ENCODE measurements around the gene CAMK2D.

The CAMK2D gene

GRCh38 chr4:113505044-113505443 lies 256.5 kb downstream of the CAMK2D start:
- no peak for DNase-seq

- DNase-seq, result no peak
Measured at GRCh38 chr4:113504422-113504821, 257.1 kb downstream of the CAMK2D start.

GRCh38 chr4:113503691-113504090 lies 257.8 kb downstream of the CAMK2D start:
- DNase-seq, result no peak

DNA sequence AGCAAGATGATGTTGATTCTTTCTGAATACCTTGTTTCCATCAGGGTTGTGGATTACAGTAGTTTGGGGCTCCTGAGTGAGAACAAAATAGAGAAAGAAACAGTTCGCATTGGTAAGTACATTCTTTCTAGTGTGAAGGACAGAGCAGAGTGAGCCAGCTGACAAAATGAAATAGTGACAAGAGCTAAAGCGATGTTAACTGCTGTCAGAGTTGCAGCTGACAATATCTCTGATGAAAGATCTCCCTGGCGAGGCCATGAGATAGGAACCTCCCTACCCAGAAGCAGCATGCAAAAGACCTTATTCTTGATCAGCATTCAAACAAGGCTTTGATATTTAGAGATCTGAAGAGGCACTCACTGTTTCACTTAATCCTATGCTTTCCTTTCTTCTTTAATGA lies 258.6 kb downstream of the CAMK2D start:
- no peak for DNase-seq

GRCh38 chr4:113502476-113502875 lies 259.1 kb downstream of the CAMK2D start:
- DNase-seq, result no peak

GRCh38 chr4:113500424-113500823 lies 261.1 kb downstream of the CAMK2D start:
- no peak for DNase-seq

DNA sequence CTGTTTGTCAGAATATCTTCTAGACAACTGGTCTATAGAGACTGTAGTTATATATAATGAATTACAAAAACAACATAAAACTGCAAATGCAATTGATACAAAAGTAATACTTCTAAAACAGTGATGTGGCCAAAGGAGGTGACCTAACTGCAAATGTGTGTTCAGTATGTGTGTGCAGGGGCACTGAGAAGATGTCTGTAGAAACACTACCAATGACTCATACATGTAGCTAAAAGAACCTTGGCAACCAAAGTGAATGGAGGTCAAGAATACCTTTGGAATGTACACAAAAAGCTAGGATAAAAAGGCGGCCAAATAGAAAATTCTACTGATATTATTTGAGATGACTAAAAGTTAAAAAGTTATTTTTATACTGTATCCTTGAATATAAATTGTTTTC lies 261.8 kb downstream of the CAMK2D start:
- DNase-seq, result no peak

DNA sequence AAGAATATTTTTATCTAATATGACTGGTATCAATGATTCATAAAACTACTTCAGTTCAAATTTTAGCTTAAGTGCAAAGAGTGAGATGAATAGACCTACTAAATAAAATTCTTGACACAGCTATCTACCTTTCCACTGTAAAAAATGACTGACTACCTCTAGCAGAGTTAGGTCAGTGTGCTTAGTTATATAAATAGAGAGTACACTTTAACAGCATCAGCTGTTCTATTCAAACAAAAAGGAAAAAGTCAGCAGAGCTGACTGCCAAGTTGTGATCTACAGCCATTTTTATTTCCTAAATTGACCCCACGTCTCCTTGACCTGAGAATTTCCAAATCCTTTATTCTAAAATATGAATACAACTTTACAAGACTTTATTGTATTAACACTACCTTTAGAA lies 262.4 kb downstream of the CAMK2D start:
- no peak for DNase-seq

DNA sequence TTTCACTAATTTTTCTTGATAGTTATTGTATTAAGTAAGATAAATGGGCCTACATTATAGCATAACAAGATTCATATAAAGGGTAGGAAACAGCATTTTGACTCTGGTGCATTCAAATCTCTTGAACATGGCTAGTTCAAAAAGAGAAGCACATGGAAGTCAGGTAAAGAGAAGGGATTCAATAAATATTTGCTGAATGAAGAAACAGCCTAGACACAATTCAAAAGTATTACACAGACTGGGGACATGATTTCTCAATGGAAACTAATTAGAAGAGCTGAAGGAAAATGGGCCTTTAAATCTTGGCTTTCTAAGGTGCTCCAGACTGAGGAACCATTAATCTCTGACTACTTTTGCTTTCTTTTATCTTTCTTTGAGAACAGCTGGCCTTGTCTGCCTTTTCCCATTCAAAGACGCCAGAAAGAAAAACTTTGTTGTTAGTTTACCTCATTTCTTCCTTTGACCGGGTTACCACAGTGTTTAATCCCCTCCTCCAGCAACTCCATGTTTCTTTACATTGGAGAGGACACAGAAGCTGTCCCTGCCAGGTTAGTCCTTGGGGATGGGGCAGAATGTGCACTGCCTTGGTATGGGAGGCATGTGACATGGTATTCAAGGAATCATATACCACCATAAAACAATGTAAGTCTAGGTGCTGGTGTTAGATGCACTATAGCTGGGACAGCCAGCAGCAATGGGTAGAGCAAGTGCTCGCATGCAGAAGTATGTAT lies 264.2 kb downstream of the CAMK2D start:
- DNase-seq, result no peak

- no peak for DNase-seq
Measured at GRCh38 chr4:113496698-113497097, 264.8 kb downstream of the CAMK2D start.

DNA sequence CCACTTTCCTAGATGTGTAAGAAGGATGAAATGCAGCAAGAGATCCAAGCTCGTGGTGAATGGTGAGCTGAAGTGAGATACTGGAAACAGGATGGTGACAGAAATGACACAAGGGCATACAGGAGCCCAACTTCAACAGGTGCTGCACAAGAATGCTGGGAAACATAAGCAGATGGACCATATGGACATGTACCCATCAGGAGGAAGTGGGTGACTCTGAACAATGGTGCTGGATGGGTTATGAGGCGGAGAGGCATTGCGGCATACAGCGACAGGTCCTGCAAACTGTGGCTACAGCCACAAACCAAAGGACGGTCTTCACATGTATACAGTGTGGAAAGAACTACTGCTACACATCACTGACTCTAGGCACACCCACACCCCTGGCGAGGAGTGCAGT lies 265.7 kb downstream of the CAMK2D start:
- no peak for DNase-seq

- no peak for DNase-seq
Measured at GRCh38 chr4:113483131-113483530, 278.4 kb downstream of the CAMK2D start.

DNA sequence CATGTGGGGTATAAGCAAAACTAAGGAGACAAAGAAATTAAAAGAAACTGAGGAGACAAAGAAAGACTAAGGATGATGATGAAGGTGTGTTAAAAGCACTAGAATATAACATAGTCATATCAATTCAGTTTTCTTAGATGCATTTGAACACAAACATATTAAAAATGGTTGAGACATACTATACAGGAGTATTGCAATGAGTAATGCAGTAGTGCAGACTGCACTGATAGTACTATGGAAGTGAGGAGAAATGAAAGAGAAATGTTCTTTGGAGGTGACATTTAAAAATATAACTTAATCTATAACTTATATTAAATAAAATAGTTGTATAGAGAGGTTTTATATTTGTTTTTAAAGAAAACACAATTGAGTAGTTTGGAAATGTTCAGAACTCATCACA lies 279.2 kb downstream of the CAMK2D start:
- DNase-seq, result no peak

- DNase-seq, result no peak
Measured at GRCh38 chr4:113481820-113482219, 279.7 kb downstream of the CAMK2D start.

GRCh38 chr4:113480109-113480508 lies 281.4 kb downstream of the CAMK2D start:
- no peak for DNase-seq

DNA sequence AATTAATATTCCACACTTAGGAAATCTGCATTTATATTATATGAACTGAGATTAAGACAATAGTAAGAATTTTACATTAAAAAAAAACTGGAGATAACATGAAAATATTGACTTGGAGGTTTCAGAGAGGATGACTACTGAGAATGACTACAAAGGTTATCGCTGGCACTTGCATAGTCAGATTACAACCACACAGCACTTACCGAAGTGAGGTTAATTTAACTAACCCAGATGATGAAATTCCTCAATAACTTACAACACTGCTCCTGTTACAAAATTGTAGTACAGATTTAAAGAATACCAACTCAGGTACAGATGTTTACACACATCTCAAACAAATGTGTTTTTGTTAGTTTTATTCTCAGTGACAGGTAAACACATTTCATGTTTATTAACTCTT lies 283.5 kb downstream of the CAMK2D start:
- DNase-seq, result no peak

- peak; percentile 21 for DNase-seq
Measured at GRCh38 chr4:113476800-113477199, 284.7 kb downstream of the CAMK2D start.

GRCh38 chr4:113474017-113474416 lies 287.5 kb downstream of the CAMK2D start:
- peak; percentile 12 for DNase-seq

DNA sequence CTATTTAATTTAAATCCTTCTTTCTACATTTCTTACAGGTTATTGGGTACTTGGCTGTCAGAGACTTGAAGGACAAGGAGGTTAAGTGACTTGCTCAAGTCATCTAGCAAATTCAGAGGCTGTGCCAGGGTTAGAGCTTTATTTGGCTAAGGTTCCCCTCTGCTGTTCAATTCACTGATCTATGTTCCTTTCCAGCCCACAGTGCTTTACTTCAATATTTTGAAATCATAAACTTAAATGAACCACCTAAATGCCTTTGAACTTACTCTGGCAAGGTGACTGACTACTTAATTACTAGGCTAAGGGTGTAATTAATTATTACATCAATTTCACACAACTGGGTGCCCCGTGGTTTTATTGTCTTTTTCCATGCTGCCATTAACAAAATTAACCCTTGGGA lies 288.7 kb downstream of the CAMK2D start:
- DNase-seq, result no peak

- no peak for DNase-seq
Measured at GRCh38 chr4:113471146-113471860, 290.2 kb downstream of the CAMK2D start.

DNA sequence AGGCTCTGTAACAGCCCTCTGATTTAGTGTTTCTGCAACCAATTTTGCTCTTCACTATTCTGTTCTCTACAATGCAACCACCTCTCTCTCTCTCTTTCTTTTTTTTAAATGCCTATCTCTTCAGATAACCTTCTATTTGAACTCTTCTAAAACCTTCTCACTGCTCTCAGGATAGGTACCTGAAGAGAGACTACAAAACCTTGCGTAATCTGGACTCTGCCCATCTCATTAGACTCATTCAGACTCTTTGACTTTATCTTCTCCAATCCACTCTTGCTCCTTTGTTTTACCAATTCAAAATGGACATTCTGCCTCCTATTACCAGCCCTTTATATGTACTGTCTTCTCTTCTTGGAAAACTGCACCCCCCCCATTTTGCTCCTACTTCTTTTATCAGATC lies 291.6 kb downstream of the CAMK2D start:
- no peak for DNase-seq

DNA sequence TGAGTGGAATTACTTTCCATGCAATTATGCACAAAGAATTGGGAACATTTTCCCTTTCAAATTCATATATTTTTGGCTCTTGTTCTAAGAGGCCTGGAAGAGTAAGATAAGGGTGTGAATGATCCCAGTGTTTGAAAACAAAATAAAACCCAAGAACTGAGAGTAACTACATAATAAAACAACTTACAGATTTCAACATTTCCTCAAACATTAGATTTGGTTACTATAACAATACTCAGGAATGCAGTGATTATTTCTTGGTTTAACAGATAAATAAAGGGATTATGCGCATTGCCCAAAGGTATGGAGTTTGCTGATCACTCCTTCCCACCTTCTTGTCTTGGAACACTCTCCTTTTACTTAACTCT lies 292.5 kb downstream of the CAMK2D start:
- DNase-seq, result no peak

GRCh38 chr4:113468165-113469022 lies 293.1 kb downstream of the CAMK2D start:
- DNase-seq, result peak; percentile 28

DNA sequence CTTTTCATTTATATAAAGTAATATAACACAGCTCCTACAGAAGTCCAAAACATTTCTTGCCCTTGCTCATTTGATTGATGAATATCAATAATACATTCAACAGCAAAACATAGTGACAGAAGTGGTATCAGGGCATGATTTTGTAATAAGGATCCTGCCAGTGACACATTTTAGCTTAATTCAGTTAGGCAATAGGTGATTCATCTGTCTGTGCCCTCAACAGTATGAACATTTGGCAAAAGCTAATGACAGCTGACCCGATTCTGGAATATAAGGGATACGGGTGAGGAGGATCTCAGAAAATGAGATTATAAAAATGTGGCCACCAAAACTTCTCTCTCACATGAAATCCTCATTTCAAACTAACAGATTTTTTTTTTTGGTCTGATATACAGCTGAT lies 294.0 kb downstream of the CAMK2D start:
- DNase-seq, result no peak
